ENCODE results near the gene AMPD1. TPM values are rescaled to one million over a fixed set of nuclear protein-coding genes. Genes with fewer than 3 reads are reported as not detected.

Gene AMPD1
- total and polyA plus RNA-seq, 2 of the 13 experiments (the other 11 are each of a cell fraction or from before 2014, with no cell fraction given), result not detected

- no peak for FAIRE-seq
- intact Hi-C loops (cut with micrococcal nuclease; ENCODE audit: unreplicated experiment), result no loop called here
- CTCF ChIA-PET (ENCODE audit: low intra/inter-chr PET ratio, low total read pairs), result no interaction called here
These were observed 7.9 kb upstream of the AMPD1 start for GRCh38 chr1:114703242-114703641.

GRCh38 chr1:114702737-114703136 lies 7.4 kb upstream of the AMPD1 start:
- WGBS (ENCODE audit: low lambda C conversion rate), result 93% methylated on average over 5 of the region's 5 CpGs
- in situ Hi-C loops (cut with HindIII; ENCODE audit: extremely low pct_ligation_motif_present, low pct_unique_long_range_greater_than_20kb) (no loop called here), intact Hi-C loops (cut with micrococcal nuclease; ENCODE audit: unreplicated experiment) (no loop called here)
- ATAC-seq, result no peak; the same call in 2 of the 3 replicates
- H3K27me3 ChIP-seq (ENCODE audit: control insufficient read depth in 1 of 2, insufficient read depth in 2 of 2, low read length in 2 of 2), result no peaks in the 10 kb centered on the region
- BruUV-seq (replicated peaks), result no TSS peak
- CTCF ChIA-PET (ENCODE audit: low intra/inter-chr PET ratio, low total read pairs), result no interaction called here
- no peaks in the 10 kb centered on the region for H3K9me3 ChIP-seq (ENCODE audit: low read length)
- no peak for DNase-seq (ENCODE audit: low spot score)
- no peak overlapping the region for H3K4me3 ChIP-seq (replicated peaks in 1 of 3; ENCODE audit: insufficient read depth in 1 of 3, low read depth in 2 of 3, low read length in 3 of 3)
- H3K27ac ChIP-seq (ENCODE audit: extremely low read length, insufficient read depth, low read length), result no peak overlapping the region
- H3K4me1 ChIP-seq (ENCODE audit: insufficient read depth, low read length), result peaks cover 8% of the 10 kb centered on the region; the same call in 1 of the 2 replicates
- FAIRE-seq, result no peak
- no peak overlapping the region for H2AFZ ChIP-seq (ENCODE audit: low read length)
- H3K79me2 ChIP-seq (ENCODE audit: insufficient read depth, low read length), result no peaks in the 10 kb centered on the region
- H3K36me3 ChIP-seq (replicated peaks in 1 of 2; ENCODE audit: control insufficient read depth in 1 of 2, insufficient read depth in 2 of 2, low read length in 2 of 2), result peaks cover 4 to 14% of the 10 kb centered on the region in 2 experiments; a peak in 4 of 5 replicates
- H3K9ac ChIP-seq (ENCODE audit: insufficient read depth, low read depth, low read length), result no peak overlapping the region
- POLR2A ChIA-PET, result no interaction called here
- H3K4me2 ChIP-seq (ENCODE audit: low read depth, low read length), result no peak overlapping the region
- TF ChIP-seq HNRNPK (IDR thresholded peaks at IDR 0.05; ENCODE audit: low read depth, low read length, poor library complexity, severe bottlenecking) (peak; percentile 21), ATF5 (CRISPR knock-in tag; IDR thresholded peaks at IDR 0.05; ENCODE audit: low read depth) (no peak)
- H4K20me1 ChIP-seq (ENCODE audit: insufficient read depth, low read length), result no peaks in the 10 kb centered on the region

More at GRCh38 chr1:114703242-114703641, 7.9 kb upstream of the AMPD1 start:
- no peak overlapping the region for H3K27ac ChIP-seq (ENCODE audit: extremely low read length, insufficient read depth, low read length)
- TF ChIP-seq SP140L (CRISPR knock-in tag; IDR thresholded peaks at IDR 0.05; ENCODE audit: borderline replicate concordance) (no peak), POLR2AphosphoS2 (IDR thresholded peaks at IDR 0.05; ENCODE audit: low read depth, low read length) (0 out of 2 replicates have a peak, but pooled peaks have one; percentile 30)
- no peaks in the 10 kb centered on the region for H4K20me1 ChIP-seq (ENCODE audit: insufficient read depth, low read length)
- in situ Hi-C loops (cut with HindIII; ENCODE audit: extremely low pct_ligation_motif_present, low pct_unique_long_range_greater_than_20kb), result no loop called here
- H3K4me1 ChIP-seq (ENCODE audit: insufficient read depth, low read length), result peaks cover 8% of the 10 kb centered on the region; the same call in 1 of the 2 replicates
- no TSS peak for BruUV-seq (replicated peaks)
- H2AFZ ChIP-seq (ENCODE audit: low read length), result no peak overlapping the region
- peaks cover 4 to 19% of the 10 kb centered on the region in 2 experiments for H3K36me3 ChIP-seq (replicated peaks in 1 of 2; ENCODE audit: control insufficient read depth in 1 of 2, insufficient read depth in 2 of 2, low read length in 2 of 2)
- H3K9ac ChIP-seq (ENCODE audit: insufficient read depth, low read depth, low read length), result no peak overlapping the region
- DNase-seq (ENCODE audit: low spot score) (no peak), ATAC-seq (no peak)
- no peaks in the 10 kb centered on the region for H3K27me3 ChIP-seq (ENCODE audit: control insufficient read depth in 1 of 2, insufficient read depth in 2 of 2, low read length in 2 of 2)
- H3K4me3 ChIP-seq (replicated peaks in 1 of 3; ENCODE audit: insufficient read depth in 1 of 3, low read depth in 2 of 3, low read length in 3 of 3), result no peak overlapping the region
- POLR2A ChIA-PET, result no interaction called here
- H3K79me2 ChIP-seq (ENCODE audit: insufficient read depth, low read length), result no peaks in the 10 kb centered on the region
- no peak overlapping the region for H3K4me2 ChIP-seq (ENCODE audit: low read depth, low read length)
- H3K9me3 ChIP-seq (ENCODE audit: low read length), result no peaks in the 10 kb centered on the region
- 92% methylated on average over 1 of the region's 1 CpG for WGBS (ENCODE audit: low lambda C conversion rate)
